GM23338 (cell line): ENCODE results near the gene CPNE5.

Source experiments
- CTCF ChIP-seq, 2 experiments: fragments of 200-600 bp in 1 of 2; sonication (generic) in 1 of 2; conservative IDR thresholded peaks; 2 replicates each; pipeline versions ENCODE4 v1.5.1 to v1.6.1; 2016 to 2017; ENCODE audit warnings: antibody characterized with exemption in 2 of 2, low read depth in 2 of 2, mild to moderate bottlenecking in 2 of 2, moderate library complexity in 1 of 2
- POLR2AphosphoS5 ChIP-seq: IDR thresholded peaks from 2 replicates; pipeline ENCODE4 v1.6.1; 2016; ENCODE audit warnings: antibody characterized with exemption, low read depth
- STAT1 ChIP-seq: IDR thresholded peaks from one replicate; pipeline ENCODE4 v1.6.1; 2016; ENCODE audit warnings: antibody characterized with exemption; ENCODE audit not compliant: unreplicated experiment

GRCh38 chr6:36703982-36704381 lies 135.3 kb downstream of the CPNE5 start:
- TF ChIP-seq CTCF (conservative IDR thresholded peaks at IDR 0.05; ENCODE audit: low read depth in 2 of 2) (no peak), STAT1 (no peak), POLR2AphosphoS5 (no peak)
